ENCODE results near the gene TPGS2.

DNA sequence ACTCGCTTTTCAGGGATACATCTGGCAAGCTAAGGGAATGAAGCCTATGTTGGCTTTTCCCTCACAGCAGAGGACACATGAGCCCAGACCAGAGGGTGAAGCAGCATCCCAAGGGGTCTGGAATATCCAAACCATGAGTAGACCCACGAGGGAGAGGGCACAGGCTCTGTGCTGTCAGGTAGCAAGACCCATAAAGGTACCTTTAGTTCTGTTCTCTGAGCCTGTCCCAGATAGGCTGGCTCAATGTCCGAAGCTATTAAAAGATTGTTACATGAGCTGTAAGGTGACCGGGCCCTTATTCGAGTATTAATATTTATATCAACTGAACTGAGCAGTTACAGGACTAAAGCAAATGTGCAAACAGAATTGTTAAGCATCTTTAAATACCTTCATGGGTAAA is 52.2 kb downstream of the TPGS2 start:
- TF ChIP-seq POLR2A (IDR thresholded peaks at IDR 0.05; ENCODE audit: borderline replicate concordance, extremely low read depth, insufficient read depth, insufficient read length) = no peak
- TF ChIP-seq, protein P1, sequence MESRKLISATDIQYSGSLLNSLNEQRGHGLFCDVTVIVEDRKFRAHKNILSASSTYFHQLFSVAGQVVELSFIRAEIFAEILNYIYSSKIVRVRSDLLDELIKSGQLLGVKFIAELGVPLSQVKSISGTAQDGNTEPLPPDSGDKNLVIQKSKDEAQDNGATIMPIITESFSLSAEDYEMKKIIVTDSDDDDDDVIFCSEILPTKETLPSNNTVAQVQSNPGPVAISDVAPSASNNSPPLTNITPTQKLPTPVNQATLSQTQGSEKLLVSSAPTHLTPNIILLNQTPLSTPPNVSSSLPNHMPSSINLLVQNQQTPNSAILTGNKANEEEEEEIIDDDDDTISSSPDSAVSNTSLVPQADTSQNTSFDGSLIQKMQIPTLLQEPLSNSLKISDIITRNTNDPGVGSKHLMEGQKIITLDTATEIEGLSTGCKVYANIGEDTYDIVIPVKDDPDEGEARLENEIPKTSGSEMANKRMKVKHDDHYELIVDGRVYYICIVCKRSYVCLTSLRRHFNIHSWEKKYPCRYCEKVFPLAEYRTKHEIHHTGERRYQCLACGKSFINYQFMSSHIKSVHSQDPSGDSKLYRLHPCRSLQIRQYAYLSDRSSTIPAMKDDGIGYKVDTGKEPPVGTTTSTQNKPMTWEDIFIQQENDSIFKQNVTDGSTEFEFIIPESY (IDR thresholded peaks at IDR 0.05; ENCODE audit: extremely low read depth, insufficient replicate concordance, low read length) = no peak
- TF ChIP-seq, protein P2, sequence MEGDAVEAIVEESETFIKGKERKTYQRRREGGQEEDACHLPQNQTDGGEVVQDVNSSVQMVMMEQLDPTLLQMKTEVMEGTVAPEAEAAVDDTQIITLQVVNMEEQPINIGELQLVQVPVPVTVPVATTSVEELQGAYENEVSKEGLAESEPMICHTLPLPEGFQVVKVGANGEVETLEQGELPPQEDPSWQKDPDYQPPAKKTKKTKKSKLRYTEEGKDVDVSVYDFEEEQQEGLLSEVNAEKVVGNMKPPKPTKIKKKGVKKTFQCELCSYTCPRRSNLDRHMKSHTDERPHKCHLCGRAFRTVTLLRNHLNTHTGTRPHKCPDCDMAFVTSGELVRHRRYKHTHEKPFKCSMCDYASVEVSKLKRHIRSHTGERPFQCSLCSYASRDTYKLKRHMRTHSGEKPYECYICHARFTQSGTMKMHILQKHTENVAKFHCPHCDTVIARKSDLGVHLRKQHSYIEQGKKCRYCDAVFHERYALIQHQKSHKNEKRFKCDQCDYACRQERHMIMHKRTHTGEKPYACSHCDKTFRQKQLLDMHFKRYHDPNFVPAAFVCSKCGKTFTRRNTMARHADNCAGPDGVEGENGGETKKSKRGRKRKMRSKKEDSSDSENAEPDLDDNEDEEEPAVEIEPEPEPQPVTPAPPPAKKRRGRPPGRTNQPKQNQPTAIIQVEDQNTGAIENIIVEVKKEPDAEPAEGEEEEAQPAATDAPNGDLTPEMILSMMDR (IDR thresholded peaks at IDR 0.05 in 2 of 3, conservative IDR thresholded peaks at IDR 0.05 in 1 of 3; ENCODE audit: borderline replicate concordance in 1 of 3, insufficient read depth in 1 of 3, low read depth in 2 of 3, low read length in 2 of 3) = no peak

Measured in HCT116 (cell line).